ENCODE measurements around the gene MRPL10.

The MRPL10 gene

DNA sequence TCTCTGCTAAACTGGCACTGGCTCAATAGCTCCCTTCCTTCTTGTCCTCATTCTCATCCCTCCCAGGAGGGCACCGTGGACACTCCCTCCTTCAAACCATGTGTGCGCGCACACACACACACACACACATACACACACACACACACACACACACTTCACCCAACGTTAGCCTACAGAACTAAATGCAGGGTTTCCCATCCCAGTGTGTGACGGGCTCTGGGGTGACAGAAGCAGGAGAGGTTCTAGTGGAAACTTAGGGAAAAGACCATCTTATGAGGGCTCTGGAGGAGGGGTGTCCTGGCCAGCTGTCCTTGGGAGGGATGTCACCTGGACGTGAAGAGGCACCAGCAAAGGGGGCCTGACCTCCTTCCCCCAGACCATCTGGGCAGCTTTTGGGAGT, 29.4 kb downstream of the MRPL10 start:
- TF ChIP-seq, protein P1, sequence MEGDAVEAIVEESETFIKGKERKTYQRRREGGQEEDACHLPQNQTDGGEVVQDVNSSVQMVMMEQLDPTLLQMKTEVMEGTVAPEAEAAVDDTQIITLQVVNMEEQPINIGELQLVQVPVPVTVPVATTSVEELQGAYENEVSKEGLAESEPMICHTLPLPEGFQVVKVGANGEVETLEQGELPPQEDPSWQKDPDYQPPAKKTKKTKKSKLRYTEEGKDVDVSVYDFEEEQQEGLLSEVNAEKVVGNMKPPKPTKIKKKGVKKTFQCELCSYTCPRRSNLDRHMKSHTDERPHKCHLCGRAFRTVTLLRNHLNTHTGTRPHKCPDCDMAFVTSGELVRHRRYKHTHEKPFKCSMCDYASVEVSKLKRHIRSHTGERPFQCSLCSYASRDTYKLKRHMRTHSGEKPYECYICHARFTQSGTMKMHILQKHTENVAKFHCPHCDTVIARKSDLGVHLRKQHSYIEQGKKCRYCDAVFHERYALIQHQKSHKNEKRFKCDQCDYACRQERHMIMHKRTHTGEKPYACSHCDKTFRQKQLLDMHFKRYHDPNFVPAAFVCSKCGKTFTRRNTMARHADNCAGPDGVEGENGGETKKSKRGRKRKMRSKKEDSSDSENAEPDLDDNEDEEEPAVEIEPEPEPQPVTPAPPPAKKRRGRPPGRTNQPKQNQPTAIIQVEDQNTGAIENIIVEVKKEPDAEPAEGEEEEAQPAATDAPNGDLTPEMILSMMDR (IDR thresholded peaks at IDR 0.05; ENCODE audit: control extremely low read depth, extremely low read depth, low read depth, missing control alignments), result no peak
- ChIA-PET POLR2A (no interaction called here), CTCF (interaction anchor here (0.7 to 3.1 kb wide), 17 partner anchors 12 to 151 kb away, joined by 3 to 16 read pairs (median 4); partner anchors contain the start of genes KPNB1 and TBX21)
- DNase-seq (ENCODE audit: extremely low spot score), result no peak

DNA sequence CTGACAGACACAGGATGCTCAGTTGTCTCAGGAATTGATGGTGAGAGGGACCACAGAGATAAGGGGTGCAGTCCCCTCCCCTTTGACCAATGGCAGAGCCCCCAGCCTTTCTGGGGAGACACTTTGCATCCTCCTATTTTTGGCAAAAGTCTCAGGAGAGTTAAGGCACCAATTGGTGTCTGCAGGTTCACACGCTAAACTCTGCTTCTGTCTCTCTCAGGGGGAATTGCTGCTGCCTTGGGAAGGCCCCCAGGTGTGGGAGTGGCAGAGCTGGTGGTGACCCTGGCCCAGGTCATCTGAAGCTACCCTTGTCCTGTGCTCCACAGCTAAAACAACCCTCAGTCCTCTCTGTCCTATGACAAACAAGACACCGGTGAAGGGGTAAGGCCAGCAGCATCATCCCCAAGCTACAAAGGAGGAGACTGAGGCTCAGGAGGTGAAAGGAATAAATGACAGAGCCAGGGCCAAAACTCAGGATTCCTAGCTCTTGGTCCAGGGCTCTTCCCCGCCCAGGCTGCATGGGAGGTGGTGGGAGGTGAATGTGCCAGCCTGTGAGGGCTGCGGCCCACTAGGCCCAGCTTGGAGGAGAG, 30.1 kb downstream of the MRPL10 start:
- ChIA-PET POLR2A (no interaction called here), CTCF (interaction anchor here (0.7 to 3.1 kb wide), 18 partner anchors 13 to 151 kb away, joined by 3 to 16 read pairs (median 4); partner anchors contain the start of genes KPNB1 and TBX21)
- TF ChIP-seq, protein P1 (IDR thresholded peaks at IDR 0.05; ENCODE audit: control extremely low read depth, extremely low read depth, low read depth, missing control alignments), result no peak
- no peak for DNase-seq (ENCODE audit: extremely low spot score)

DNA sequence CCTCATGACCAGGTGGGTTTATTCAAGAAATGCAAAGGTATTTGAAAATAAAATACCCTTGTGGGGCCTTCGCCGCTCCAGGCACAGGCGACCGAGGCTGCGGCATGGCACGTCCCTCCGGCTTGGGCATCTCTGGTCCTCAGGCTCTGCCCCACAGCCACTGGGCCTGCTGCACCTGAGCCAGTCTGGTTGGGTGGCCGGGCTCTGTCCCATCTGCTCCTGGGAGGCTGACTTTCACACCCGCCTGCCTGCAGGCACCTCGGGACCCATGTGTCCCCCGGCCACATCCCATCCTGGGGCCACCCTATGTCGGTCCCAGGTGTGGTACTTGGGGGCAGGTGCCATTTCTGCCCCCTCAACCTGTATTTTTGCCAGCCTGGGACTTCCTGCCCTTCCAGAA, 30.7 kb downstream of the MRPL10 start:
- DNase-seq (ENCODE audit: extremely low spot score), result no peak
- CTCF ChIA-PET, result interaction anchor here (1.2 to 3.1 kb wide), 6 partner anchors 18 to 136 kb away, joined by 3 to 16 read pairs (median 8); no protein-coding TSS in a partner anchor
- POLR2A ChIA-PET, result no interaction called here
- TF ChIP-seq, protein P1 (IDR thresholded peaks at IDR 0.05; ENCODE audit: control extremely low read depth, extremely low read depth, low read depth, missing control alignments), result no peak

DNA sequence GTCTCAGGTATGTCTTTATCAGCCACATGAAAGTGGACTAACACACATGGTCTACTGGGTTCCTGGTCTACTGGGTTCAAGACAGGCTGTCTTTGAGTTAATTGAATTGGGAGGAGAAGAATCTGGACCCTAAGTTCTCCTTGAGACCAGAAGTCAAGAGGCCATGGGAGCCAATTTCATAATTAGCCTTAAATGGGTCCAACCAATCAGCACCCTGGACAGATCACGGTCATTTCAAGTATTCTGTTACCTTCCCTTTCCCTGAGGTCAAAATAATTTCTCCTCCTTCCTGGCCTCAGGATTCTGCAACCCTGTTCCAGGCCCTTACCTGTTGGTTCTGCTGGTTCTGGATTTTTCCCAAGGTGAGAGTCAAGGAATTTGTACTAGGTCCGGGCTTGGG, 33.5 kb downstream of the MRPL10 start:
- no peak for DNase-seq (ENCODE audit: extremely low spot score)
- CTCF ChIA-PET, result interaction anchor here (1.0 to 1.4 kb wide), 3 partner anchors 8 to 99 kb away, joined by 3 to 6 read pairs (median 5); no protein-coding TSS in a partner anchor
- TF ChIP-seq, protein P1 (IDR thresholded peaks at IDR 0.05; ENCODE audit: control extremely low read depth, extremely low read depth, low read depth, missing control alignments), result no peak
- POLR2A ChIA-PET, result no interaction called here

DNA sequence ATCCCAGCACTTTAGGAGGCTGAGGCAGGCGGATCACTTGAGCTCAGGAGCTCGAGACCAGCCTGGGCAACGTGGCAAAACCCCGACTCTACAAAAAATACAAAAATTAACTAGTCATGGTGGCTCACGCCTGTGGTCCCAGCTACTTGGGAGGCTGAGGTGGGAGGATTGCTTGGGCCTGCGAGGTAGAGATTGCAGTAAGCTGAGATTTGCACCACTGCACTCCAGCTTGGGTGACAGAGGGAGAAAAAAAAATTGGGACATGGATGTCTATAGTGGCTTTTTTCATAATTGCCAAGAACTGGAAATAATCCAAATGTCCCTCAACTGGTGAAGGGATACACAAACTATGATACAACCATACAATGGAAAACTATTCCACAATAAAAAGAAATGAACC, 38.4 kb downstream of the MRPL10 start:
- TF ChIP-seq, protein P1 (IDR thresholded peaks at IDR 0.05; ENCODE audit: control extremely low read depth, extremely low read depth, low read depth, missing control alignments), result no peak
- ChIA-PET CTCF (no interaction called here), POLR2A (no interaction called here)
- DNase-seq (ENCODE audit: extremely low spot score), result no peak

DNA sequence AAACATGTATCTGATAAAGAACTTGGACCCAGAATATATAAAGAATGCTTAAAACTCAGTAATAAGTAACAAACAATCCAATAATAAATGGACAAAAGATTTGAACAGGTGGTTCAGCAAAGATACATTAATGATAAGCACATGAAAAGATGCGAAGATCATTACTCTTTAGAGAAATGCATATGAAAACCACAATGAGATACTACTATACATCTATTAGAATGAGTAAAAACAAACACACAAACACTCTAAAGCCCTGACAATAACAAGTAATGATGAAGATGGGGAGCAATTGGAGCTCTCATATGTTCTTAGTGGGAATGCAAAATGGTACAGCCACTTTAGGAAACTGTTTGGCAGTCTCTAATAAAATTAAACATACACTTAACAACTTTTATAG, 38.9 kb downstream of the MRPL10 start:
- ChIA-PET CTCF (no interaction called here), POLR2A (no interaction called here)
- no peak for DNase-seq (ENCODE audit: extremely low spot score)
- TF ChIP-seq, protein P1 (IDR thresholded peaks at IDR 0.05; ENCODE audit: control extremely low read depth, extremely low read depth, low read depth, missing control alignments), result no peak

All from GM10248 (cell line).